Measurements from ENCODE around the gene TTL.
A peak's percentile ranks its signal among the peaks of the same experiment; 100 is the strongest.

Gene TTL

DNA sequence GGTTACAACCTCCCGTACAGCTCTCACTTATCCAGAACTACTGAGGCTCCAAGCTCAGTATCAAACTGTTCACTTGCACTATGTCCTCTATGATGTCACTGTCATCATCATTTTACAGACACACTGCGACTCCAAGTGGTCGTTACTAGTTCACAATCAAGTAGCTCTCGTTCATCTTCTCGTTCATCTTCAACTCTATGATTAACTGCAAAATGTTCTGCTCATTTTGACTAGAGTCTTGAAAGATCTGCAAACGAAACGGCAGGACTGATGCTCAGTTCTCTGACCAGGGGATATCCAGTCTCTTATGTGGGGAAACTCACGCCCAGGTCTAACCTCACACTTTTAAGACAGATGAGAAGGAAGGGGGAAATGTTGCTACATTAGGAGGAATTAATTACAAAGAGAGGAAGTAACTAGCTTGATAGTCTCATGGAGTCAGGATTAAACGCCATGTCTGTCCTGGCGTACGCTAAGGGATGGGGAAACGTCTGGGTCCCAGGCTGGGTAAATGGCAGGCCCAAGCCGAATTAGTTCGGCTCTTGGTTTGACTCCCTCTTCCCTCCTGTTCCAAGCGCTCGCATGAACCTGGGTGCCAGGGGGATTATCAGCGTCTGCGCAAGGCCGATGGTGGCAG lies 101.7 kb downstream of the TTL start:
- peak; percentile 35 for DNase-seq (ENCODE audit: low spot score)

DNA sequence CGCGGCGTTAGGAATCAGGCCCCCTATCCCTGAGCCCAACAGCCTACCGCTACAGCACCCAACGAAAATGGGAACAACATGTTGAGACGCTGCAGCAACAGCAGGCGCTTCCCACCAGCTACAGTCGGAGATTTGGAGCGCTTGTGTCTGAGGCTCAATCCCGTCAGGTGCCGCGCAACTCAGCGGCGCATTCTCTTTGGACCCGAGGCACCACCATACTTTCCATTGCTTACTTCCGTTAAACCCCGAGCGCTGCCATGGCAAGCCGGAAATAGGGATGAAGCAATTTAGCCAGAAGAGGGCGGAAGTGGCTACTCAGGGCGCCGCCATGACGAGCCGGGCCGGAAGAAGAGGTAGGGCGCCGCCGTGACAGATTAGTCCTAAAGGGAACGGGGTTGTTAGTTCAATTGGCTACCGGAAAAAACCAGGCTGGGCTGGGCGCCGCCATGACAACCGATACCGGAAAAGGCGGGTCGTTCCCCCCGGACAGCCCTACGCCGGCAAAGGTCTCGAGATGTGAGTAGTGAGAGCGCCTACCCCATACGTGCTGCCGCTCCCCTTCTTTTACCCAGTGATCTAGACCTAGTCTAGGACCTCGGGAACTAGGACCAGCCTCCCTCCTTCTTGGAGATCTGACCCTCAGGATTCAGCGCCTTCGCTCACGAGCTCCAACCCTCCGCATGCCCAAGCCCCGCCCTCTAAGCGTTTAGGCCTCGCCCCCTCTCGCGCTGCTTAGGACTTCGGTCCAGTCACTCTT lies 102.4 kb downstream of the TTL start, which contains the start of gene CHCHD5:
Gene CHCHD5, plus strand, starts transcription at position 476 of the 757 bp plus-strand sequence. Its CDS starts 39 bp downstream, at position 515.
- DNase-seq (ENCODE audit: low spot score), result peak; percentile 97

DNA sequence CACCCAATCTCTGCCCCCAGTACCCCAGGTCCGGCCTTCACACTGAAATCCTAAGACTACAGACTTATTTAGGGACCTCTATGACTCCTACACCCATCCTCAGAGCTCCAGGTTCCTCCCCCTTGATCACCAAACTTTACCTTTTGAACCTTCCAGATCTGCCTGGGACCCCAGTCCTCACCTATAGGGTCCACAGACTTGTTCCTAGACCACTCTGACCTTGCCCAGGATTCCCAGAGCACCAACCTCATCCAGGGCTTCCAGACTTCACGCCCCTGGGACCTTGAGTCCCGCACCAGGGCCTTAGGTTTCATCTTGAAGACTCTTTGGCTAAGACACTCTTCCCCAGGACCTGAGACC lies 102.9 kb downstream of the TTL start:
- DNase-seq (ENCODE audit: low spot score), result no peak

DNA sequence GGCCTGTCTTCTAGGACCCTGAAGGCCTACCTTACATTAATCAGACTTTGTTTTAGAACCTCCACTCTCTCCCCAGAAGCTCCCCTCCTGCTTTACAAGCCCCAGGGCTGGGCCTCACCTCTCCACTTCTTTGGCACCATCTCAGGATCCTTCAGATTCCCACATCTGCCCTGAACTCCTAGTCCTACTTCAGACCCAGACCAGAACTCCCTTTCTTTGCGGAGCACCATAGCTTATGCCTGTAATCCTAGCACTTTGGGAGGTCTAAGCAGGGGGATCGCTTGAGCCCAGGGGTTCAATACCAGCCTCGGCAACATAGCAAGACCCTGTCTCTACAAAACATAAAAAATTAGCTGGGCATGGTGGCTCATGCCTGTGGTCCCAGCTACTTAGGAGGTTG lies 103.4 kb downstream of the TTL start:
- no peak for DNase-seq (ENCODE audit: low spot score)

DNA sequence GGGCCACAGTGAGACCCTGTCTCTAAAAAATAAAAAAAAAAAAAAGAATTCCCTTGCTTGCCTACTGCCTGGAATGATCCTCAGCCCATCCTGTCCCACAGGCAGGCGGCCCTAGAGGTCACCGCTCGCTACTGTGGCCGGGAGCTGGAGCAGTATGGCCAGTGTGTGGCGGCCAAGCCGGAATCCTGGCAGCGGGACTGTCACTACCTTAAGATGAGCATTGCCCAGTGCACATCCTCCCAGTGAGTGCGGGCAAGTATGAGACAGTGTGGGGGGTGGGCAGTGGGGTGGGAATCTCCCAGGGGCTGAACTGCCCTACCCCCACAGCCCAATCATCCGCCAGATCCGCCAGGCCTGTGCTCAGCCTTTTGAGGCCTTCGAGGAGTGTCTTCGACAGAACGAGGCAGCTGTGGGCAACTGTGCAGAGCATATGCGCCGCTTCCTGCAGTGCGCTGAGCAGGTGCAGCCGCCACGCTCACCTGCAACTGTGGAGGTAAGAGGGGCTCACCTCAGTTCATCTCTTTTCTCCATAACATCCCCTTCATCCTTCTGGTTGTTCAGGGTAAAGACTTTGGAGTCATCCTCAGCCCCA lies 104.0 kb downstream of the TTL start:
- DNase-seq (ENCODE audit: low spot score), result no peak

DNA sequence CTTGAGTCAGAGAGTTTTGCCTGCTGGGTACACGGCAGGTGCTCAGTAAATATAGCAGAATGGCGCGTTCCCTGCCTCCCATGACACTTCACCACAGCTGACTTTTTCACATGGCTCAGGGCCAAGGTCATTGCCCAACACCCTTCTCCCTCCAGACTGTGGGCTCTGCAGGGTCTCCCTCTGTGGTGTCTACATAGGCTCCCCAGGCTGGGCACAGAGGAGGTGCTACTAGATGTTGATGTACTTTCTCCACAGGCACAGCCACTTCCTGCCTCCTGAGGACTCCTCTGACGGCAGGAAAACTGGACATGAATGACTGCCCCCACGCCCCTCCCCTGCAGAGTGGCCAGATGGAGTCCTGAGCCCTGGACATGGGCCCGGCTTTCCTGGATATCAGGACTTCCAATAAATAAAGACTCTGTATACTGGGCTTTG lies 106.7 kb downstream of the TTL start:
- no peak for DNase-seq (ENCODE audit: low spot score)
